ENCODE results near the gene ADTRP.
A peak's percentile ranks its signal among the peaks of the same experiment; 100 is the strongest.
"Not testable (repeated sequence)": the region's sequence is repeated elsewhere in the genome, so short reads cannot be mapped to it uniquely, and the experiment has no call there.

Gene ADTRP

DNA sequence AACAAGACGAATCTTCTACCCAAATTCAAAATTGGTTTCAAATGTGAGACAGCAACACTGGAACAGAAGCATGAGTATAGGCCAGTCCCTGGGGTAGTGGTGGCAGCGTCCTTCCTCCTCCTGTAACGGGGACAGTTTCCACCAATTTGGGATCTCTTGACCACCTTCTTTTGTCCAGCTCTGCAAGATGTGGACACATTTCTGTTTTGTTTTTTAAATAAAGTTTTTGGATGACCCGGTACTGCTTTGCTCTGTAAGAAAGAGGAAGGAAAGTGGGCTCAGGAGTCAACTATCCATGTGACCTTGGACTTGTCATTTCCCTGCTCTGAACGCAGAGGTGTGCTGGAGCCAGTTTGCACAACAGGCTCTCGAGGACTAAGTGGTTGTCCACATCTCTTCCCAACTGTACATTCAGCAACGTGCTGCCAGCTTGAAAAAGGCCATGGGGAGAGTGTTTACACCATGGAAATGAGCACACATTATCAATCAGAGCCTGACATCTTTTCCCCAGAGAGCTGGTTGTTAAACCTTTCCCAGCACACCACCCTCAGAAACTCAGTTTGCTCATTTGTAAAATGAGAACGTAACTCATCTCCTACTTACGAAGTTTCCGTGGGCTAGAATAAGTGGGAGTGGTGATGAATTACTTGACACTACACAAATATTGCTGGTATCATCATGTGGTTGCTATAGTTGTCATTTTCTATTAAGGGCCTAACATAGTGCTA is 66.5 kb downstream of the ADTRP start:
- no peak overlapping the region for H3K4me3 ChIP-seq (ENCODE audit: low read length)
- DNase-seq (ENCODE audit: low read depth, low spot score), result no peak

DNA sequence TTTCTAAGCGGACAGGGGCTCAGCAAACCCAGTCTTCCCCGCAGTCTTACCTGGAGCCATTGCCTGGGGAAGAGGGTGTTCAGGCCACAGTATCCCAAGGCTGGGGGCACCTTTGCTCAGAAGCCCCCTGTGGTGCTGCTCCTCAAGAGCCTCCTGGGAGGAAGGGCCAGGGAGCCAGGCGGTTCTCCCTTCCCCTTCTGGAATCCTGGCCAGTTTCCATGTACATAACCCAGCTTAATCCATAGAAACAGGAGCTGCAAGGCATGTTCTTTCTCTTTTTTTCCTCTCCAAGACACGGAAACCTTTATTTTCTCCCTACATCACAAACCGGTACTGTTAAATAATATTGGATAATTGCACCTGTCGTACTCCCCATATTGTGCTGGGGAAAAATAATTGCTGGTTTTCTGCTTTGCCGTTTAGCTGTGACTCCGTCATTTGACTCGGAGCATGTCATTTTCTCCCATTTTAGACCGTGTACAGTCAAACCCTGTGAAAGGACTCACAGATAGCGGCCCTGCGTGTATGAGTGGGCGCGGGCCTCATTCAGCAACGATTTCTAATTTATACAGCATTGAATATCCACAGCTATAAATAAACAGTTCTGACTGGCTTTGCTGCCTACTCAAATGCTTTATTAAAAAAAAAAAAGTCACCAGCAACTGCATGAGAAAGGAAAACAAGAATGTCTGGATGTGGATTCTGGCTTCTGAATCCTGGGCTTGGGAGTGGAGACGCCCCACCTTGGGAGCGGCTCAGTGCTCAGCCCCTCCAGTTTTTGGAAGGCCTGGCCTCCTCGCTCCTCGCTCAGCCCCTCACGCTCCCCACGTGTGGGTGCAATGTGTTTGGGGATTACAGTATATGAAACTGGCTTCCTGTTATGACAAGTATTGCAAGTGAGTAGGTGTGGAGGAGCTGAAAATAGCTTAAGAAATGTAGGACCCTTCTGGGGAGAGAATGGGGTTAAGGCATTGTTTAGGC is 67.3 kb downstream of the ADTRP start:
- H3K4me3 ChIP-seq (ENCODE audit: low read length), result no peak overlapping the region
- DNase-seq (ENCODE audit: low read depth, low spot score), result no peak

DNA sequence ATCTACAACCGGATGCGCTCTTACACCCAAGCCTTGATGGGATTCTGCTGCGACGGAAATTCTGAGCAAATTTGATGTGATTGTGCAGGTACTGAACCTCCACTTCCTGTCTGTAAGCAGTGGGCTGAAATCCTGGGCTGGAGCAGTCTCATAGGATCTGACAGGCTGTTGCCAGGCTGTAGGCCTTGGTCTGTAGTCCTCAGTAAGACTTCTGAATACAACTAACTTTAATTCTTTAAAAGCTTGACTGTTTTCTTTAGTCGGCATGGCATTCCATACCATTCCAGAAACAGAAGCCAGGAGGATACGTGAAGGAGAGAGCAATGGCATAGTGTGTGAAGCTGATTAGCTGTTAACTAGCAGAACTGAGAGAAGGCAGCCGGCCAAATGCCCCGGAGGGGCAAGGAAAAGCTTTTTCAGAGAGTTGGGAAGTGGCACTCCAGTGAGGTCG is 68.3 kb downstream of the ADTRP start:
- no peak for DNase-seq (ENCODE audit: low read depth, low spot score)
- no peak overlapping the region for H3K4me3 ChIP-seq (ENCODE audit: low read length)

DNA sequence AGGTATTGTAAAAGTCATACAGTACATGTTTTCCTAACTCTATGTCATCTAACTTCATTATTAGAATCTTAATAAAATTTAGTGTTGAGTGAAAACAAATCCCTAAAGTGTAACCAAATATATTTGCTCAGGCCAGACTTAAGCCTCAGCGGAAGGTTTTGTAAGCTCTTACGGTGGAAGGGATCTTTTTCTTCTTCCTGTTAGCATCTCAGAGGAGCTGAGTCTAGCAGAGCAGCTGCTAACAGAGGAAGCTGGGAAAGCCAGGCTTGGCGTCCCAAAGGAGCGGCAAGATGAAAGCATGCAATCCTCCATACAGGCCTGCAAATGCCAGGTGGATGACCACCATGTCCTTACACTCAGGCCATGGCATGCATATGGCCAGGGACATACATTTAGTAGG is 72.4 kb downstream of the ADTRP start:
- H3K4me3 ChIP-seq (ENCODE audit: low read length), result no peak overlapping the region
- no peak for DNase-seq (ENCODE audit: low read depth, low spot score)

DNA sequence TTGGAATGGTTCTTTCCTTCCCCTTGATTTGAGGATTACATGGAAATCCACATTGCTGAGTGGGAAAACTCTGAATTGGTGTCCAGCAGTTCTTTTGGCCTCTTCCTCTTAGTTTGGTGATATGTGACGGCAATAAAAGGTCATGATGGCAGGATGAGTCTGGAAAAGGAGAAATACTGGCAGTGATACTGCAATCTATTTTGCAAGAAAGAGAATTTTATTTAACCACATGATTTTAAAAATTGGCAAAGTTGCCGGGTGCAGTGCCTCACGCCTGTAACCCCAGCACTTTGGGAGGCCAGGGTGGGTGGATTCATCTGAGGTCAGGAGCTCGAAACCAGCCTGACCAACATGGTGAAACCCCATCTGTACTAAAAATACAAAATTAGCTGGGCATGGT is 73.1 kb downstream of the ADTRP start:
- no peak overlapping the region for H3K4me3 ChIP-seq (ENCODE audit: low read length)
- no peak for DNase-seq (ENCODE audit: low read depth, low spot score)

DNA sequence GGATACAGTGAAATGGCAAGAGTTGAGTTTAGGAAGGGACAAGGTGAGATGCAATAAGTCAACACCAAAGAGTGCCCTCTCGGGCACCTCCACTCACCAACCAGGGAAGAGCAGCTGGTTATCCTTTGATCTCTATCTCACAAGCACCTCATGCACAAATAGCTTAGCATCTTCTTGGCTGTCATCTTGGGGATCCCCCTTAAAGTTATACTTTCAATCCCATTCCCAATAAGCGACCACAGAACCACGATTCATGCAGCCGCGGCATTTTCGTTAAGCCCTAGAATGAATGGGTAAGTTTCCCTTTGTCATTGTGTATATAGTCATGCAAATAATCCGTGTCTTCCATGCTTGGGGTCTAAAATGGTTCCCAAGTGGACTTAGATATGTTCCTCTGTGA is 73.5 kb downstream of the ADTRP start:
- no peak for DNase-seq (ENCODE audit: low read depth, low spot score)

DNA sequence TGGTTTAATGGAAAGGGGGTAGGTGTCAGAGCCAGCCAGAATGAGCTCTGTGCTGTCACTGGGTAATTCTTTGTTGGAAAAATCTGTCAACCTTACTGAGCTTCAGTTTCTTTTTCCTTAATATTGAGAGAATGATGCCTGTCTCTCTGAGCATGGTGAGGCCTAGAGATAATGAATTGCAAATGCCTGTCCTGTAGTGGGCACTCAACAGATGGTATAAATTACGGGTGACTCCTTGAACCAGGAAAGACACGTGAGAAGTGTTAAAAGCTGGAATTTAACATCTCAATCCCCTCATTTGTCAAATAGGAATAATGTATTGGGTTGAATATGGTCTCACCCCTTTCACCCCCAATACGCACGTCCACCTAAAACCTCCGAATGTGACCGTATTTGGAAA is 74.9 kb downstream of the ADTRP start:
- no peak for DNase-seq (ENCODE audit: low read depth, low spot score)
- H3K4me3 ChIP-seq (ENCODE audit: low read length), result no peak overlapping the region

More for the DNA sequence above, 73.5 kb downstream of the ADTRP start:
- no peak overlapping the region for H3K4me3 ChIP-seq (ENCODE audit: low read length)

DNA sequence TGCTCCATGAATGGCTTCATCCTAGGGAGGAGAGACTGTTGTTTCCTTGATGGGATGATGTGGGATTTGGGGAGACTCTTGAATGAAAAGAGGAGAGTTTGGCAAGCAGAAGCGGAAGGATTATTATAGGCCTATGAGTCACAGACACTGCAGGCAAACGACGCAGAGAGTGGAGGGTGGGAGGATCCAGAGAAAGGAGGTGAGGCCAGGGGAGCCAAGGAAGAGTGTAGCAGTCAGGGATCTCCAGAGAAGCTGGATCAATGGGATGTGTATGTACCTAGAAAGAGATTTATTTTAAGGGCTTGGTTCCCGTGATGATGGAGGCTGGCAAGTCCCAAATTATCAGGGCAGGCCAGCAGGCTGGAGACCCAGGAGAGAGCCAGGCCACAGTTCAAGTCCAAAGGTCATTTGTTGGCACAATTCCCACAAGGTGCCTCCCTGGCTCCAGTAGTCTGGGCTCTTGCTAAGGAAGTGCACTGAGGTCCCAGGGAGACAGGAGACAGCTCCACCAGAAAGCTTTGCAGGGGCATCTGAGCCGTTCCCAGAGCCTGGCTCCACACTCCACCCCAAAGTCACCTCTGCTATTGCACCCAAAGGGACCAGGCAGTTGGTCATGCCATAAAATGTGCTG is 76.0 kb downstream of the ADTRP start:
- DNase-seq (ENCODE audit: low read depth, low spot score), result no peak
- H3K4me3 ChIP-seq (ENCODE audit: low read length), result no peak overlapping the region

DNA sequence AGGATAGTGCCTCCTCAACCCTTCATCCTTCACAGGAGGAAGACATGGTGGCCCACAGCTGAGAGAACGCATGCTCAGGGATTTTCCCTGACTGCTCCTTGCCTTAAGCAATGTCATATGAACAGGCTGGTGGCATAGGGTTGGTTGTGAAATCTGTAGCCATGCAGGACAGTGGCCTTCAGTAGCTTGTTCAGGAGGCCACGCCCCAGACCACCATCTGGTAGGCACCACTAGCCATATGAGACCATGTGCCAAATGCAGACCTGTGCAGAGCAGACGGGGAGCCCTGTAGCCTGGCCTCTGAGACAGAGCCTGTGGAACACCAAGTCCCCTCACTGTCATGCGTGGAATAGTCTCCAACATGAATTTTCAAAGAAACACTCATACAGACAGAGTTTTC is 76.5 kb downstream of the ADTRP start:
- H3K4me3 ChIP-seq (ENCODE audit: low read length), result no peak overlapping the region
- no peak for DNase-seq (ENCODE audit: low read depth, low spot score)

DNA sequence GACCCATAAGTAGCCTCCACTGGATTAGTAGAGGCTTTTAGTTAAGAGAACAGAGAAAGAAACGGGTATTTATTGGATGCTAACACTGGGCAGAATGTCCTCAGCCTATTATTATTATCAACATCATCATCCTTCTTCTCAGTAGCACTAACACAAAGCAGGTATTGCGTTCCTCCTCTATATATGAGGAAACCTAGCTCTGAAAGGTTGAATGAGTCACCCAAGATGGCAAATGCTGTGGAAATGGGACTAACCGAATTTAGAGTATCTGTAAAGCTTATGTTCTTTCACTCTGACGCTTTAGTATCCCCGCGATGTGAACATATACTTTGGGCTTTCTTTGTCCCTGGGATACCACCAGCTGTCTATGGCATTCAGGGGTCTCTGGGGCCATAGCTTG is 77.0 kb downstream of the ADTRP start:
- no peak for DNase-seq (ENCODE audit: low read depth, low spot score)

DNA sequence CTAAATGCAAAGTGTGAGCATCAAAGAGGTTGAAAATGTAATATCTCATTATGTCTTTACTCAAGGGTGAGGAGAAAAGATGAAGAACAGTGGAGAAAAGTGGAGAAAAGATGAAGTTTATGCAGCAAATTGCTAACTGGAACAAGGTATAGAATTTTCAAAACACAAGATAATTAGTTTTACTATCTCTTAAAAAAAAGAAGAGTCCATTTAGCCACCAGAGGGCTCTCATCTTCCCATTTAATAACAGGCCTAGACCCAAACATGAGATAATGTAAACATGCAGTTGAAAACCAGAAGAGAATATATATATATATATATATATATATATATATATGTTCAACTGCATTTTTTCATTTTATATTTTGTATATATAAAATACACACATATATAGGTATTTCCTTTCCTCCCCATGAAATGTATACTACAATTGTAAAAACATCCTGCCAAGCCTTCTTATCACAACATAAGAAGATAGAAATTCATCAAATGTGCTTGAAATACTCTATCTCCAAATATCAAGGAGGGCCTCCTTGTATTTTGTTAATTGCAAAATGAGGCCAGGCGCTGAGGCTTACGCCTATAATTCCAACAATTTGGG is 78.4 kb downstream of the ADTRP start:
- H3K4me3 ChIP-seq (ENCODE audit: low read length), result no peak overlapping the region
- DNase-seq (ENCODE audit: low read depth, low spot score), result peak; percentile 49

More for the DNA sequence above, 77.0 kb downstream of the ADTRP start:
- H3K4me3 ChIP-seq (ENCODE audit: low read length), result no peak overlapping the region

DNA sequence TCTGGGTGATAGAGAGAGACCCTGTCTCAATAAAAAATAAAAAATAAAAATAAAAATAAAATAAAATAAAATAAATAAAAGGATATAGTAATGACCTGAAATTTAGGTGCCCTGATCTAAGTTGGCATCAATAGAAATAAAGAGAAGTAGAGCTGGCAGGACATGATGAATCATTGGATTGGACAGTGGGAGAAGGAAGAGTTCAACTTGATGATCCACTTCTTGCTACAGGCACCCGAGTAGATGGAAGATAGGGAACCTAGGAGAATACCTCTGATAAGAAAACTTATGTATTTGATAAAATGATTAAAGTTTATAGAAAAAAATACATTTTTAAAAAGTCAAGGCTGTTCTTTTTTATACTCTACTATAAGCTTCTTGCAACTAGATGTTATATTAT is 79.0 kb downstream of the ADTRP start:
- H3K4me3 ChIP-seq (ENCODE audit: low read length), result no peak overlapping the region
- DNase-seq (ENCODE audit: low read depth, low spot score), result no peak

DNA sequence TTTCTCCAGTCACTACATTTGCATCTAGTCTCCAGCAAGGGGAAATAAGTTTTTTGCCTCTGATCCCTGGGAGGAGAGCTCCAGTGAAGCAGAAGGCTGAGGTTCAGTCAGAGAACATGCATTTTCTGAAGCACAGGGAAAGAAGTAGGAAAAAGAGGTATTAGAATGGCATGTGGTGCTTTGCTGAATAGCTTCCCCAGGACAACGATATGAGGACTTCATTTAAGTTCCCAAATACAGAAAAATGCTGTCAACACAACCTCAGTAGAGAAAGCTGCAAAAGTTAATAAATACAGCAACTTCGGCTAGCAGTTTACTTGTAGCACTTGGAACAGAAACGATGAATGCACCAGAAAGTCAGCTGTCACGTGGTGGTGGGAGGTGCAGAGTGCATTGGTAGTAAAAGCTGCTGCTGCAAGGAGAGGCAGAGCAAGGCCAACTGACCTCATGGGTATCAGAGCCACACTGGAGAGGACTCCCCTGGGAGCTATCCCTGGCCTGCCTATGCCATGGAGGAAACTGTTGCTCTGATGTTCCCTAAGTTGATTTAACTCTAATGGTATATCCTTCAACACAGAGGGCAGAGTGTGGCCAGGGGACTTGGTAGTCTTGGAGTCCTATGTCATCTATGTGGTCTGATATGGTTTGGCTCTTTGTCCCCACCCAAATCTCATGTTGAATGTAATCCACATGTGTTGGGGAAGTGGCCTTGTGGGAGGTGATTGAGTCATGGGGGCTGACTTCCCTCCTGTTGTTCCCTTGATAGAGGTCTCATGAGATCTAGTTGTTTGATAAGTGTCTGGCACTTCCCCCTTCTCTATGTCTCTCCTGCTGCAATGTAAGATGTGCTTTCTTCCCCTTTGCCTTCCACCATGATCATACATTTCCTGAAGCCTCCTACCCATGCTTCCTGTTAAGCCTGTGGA is 85.9 kb downstream of the ADTRP start:
- DNase-seq (ENCODE audit: low read depth, low spot score), result no peak

DNA sequence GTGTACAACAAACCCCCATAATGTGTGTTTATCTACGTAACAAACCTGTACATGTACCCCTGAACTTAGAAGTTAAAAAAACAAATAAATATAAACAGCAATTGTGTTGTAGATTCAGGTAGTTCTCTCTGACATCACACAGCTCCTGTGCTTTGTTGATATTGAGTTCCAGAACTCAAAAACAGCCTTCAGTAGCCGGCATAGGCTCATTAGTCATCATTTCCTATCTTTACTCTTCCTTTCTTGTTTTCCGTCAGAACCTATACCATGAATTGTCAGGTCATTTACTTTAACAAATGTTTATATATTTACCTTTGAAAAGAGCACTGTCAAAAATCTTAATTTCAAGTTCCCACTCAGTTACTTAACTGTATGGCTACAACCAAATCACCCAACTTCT is 88.8 kb downstream of the ADTRP start:
- no peak for DNase-seq (ENCODE audit: low read depth, low spot score)
- no peak overlapping the region for H3K4me3 ChIP-seq (ENCODE audit: low read length)

More for the DNA sequence above, 85.9 kb downstream of the ADTRP start:
- no peak overlapping the region for H3K4me3 ChIP-seq (ENCODE audit: low read length)

DNA sequence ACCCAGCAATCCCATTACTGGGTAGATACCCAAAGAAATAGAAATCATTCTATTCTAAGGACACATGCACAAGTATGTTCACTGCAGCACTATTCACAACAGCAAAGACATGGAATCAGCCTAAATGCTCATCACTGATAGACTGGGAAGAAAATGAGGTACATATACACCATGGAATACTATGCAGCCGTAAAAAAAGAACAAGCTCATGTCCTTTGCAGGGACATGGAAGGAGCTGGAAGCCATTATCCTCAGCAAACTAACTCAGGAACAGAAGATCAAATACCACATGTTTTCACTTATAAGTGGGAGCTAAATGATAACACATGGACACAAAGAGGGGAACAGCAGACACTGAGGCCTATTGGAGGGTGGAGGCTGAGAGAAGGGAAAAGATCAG is 89.2 kb downstream of the ADTRP start:
- DNase-seq (ENCODE audit: low read depth, low spot score); H3K4me3 ChIP-seq (ENCODE audit: low read length): not testable (repeated sequence)

DNA sequence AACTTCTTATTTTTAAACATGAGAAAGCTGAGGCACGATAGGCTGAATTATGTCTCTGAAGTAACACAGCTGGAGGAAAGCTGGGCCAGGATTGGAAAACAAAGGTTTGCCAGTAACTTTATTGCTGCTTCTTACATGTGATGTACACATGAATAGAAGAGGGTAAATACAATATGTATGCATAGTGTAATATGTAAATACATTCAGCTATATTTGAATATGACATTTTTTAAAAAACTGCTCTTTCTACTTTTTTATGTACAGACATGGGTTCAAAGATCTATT is 90.2 kb downstream of the ADTRP start:
- DNase-seq (ENCODE audit: low read depth, low spot score), result no peak
- no peak overlapping the region for H3K4me3 ChIP-seq (ENCODE audit: low read length)

DNA sequence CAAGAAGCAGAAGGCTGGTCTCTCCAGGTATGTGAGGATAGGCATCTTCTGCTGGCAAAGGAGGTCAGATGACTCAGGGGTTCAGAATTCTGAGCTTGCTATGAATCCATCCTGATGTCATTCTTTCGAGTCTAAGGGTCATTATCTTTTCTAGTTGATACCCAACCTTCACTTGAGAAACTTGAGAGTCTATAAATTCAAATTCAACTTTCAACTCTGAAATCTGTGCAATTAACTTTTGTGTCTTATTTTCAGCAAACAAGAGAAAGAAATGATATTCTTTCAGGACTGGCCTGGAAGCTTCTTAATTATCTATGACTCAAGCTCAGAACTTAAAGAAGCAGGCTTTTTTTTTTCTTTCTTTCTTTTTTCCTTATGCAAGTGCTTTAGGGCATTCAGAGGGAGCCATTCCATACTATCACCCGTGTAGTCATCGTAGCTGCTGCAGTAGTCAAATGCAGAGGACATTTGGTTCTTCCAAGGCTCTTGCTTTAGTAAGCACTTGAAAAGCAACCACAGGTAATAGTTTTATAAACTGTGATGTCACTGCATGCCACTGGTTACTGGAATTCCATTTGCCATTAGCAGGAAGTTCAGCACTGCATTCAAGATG is 93.0 kb downstream of the ADTRP start:
- no peak overlapping the region for H3K4me3 ChIP-seq (ENCODE audit: low read length)
- no peak for DNase-seq (ENCODE audit: low read depth, low spot score)

DNA sequence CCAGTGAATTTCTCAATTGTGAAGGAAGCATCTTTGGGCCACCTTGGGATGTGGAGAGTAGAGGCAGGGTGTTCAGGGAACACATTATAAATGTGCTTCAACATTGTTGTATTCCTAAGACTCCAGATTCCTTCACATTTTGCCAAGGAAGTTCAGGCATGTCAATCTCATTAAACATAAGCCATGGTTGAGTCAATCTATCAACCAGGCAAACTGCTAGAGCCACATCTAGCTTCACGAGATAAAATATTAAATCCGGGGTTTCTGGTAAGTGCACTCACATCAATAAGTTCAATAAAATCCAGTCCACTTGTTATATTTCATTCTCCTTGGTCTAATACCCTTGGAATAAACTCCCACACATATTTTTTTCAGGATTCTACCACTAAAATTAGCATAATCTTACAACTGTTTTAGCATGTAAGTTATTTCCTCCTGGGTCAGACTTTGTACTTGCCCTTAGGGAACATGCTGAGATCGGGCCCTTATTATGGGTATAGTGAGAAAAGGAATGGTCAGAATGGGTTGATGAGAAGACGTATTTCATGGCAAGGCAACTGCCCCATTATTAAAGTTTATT is 93.6 kb downstream of the ADTRP start:
- no peak for DNase-seq (ENCODE audit: low read depth, low spot score)
- H3K4me3 ChIP-seq (ENCODE audit: low read length), result no peak overlapping the region
